Subcutaneous abdominal adipose tissue (tissue), 5 donors: ENCODE results near the gene DIAPH3.

ENCODE experiments used
- H3K27ac ChIP-seq: one replicate; pipeline ENCODE4 v1.7.0; 2013; ENCODE audit warnings: low read depth, mild to moderate bottlenecking, inconsistent platforms, low read length, moderate library complexity
- H3K27me3 ChIP-seq, 5 donors: one replicate each; pipeline ENCODE4 v1.7.0; 2013; ENCODE audit warnings: low read length in 5 of 5, inconsistent platforms in 1 of 5; ENCODE audit not compliant: control insufficient read depth in 5 of 5, insufficient read depth in 4 of 5
- H3K36me3 ChIP-seq, 5 donors: one replicate each; pipeline ENCODE4 v1.7.0; 2013; ENCODE audit warnings: low read length in 5 of 5; ENCODE audit not compliant: control insufficient read depth in 5 of 5, insufficient read depth in 5 of 5
- H3K4me1 ChIP-seq, 5 donors: one replicate each; pipeline ENCODE4 v1.7.0; 2013; ENCODE audit warnings: low read length in 5 of 5, mild to moderate bottlenecking in 3 of 5, moderate library complexity in 1 of 5; ENCODE audit not compliant: control insufficient read depth in 5 of 5, insufficient read depth in 5 of 5
- H3K4me3 ChIP-seq, 5 donors: one replicate each; pipeline ENCODE4 v1.7.0; 2013; ENCODE audit warnings: low read length in 5 of 5, low read depth in 1 of 5
- H3K9ac ChIP-seq, 5 donors: one replicate each; pipeline ENCODE4 v1.7.0; 2013; ENCODE audit warnings: low read length in 5 of 5, mild to moderate bottlenecking in 4 of 5, moderate library complexity in 3 of 5
- H3K9me3 ChIP-seq, 5 donors: one replicate each; pipeline ENCODE4 v1.7.0; 2013; ENCODE audit warnings: low read length in 5 of 5; ENCODE audit not compliant: control insufficient read depth in 5 of 5
- donor health status: healthy.
- donor health status: healthy.
- donor health status: healthy.
- donor health status: healthy.
- donor health status: healthy.

Gene DIAPH3

GRCh38 chr13:60035874-60036273 is 127.9 kb downstream of the DIAPH3 start:
- Histone ChIP-seq H3K27ac (no peak overlapping the region), H3K27me3 (no peaks in the 10 kb centered on the region), H3K4me1 (peaks cover 0 to 9% (median 6%) of the 10 kb centered on the region in 5 donors), H3K9ac (no peak overlapping the region), H3K4me3 (no peak overlapping the region), H3K36me3 (no peaks in the 10 kb centered on the region), H3K9me3 (no peaks in the 10 kb centered on the region)

- Histone ChIP-seq H3K4me1 (peaks cover 0 to 9% (median 6%) of the 10 kb centered on the region in 5 donors), H3K36me3 (no peaks in the 10 kb centered on the region), H3K27me3 (no peaks in the 10 kb centered on the region), H3K9me3 (no peaks in the 10 kb centered on the region), H3K27ac (no peak overlapping the region), H3K9ac (no peak overlapping the region), H3K4me3 (no peak overlapping the region)
Observed at GRCh38 chr13:60032851-60033250, 130.9 kb downstream of the DIAPH3 start.

DNA sequence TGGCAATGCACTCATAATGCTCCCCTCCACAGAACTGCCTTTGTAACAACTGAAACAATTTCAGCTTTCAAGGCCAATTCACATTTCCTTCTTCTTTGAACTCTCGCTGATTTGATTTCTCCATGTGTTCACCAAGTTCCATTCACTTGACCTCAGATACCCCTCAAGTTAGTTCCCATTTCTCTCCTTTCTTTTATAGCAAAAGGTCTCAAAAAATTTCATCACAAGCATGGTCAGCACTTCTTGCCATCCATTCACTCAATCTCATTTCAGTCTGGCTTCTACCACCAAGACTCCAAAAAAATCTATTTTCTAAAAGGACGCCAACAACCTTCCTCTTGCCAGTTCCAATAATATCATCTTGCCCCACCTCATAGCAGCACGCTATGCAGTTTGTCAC is 135.7 kb downstream of the DIAPH3 start:
- Histone ChIP-seq H3K9me3 (peaks cover 0 to 3% (median 0%) of the 10 kb centered on the region in 5 donors), H3K4me3 (no peak overlapping the region), H3K9ac (no peak overlapping the region)

DNA sequence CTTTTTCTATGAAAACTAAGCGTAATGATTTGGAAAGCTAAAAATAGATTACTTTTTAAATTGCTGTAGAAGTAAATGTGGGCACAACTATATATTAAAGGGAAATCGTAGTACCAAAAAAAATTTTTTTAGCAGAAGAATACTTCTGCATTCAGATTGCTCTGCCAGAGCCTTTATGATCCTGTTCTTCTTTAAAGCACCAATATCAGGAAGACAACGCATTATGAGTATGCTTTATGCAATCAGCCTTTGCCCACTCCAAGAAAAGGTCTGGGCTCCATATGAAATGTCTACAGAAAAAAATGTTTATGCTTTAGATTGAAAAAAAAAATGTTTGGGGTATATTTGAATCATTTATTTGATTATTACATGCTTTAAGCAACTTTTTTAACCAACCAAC is 137.4 kb downstream of the DIAPH3 start:
- peaks cover 0 to 3% (median 0%) of the 10 kb centered on the region in 5 donors for H3K9me3 ChIP-seq
- no peak overlapping the region for H3K4me3 ChIP-seq
- no peaks in the 10 kb centered on the region for H3K36me3 ChIP-seq
- no peaks in the 10 kb centered on the region for H3K27me3 ChIP-seq
- H3K4me1 ChIP-seq = peaks cover 0 to 3% (median 0%) of the 10 kb centered on the region in 5 donors
- no peak overlapping the region for H3K9ac ChIP-seq
- no peak overlapping the region for H3K27ac ChIP-seq

More for the DNA sequence above, 135.7 kb downstream of the DIAPH3 start:
- no peaks in the 10 kb centered on the region for H3K36me3 ChIP-seq
- peaks cover 0 to 9% (median 6%) of the 10 kb centered on the region in 5 donors for H3K4me1 ChIP-seq
- no peaks in the 10 kb centered on the region for H3K27me3 ChIP-seq
- no peak overlapping the region for H3K27ac ChIP-seq

GRCh38 chr13:60020288-60020687 is 143.4 kb downstream of the DIAPH3 start:
- Histone ChIP-seq H3K9me3 (peaks cover 0 to 3% (median 0%) of the 10 kb centered on the region in 5 donors), H3K27ac (no peak overlapping the region), H3K27me3 (no peaks in the 10 kb centered on the region), H3K9ac (no peak overlapping the region), H3K36me3 (no peaks in the 10 kb centered on the region), H3K4me1 (no peaks in the 10 kb centered on the region), H3K4me3 (no peak overlapping the region)

GRCh38 chr13:60019119-60019993 is 144.4 kb downstream of the DIAPH3 start:
- Histone ChIP-seq H3K4me3 (no peak overlapping the region), H3K9ac (no peak overlapping the region), H3K9me3 (peaks cover 0 to 3% (median 0%) of the 10 kb centered on the region in 5 donors), H3K4me1 (no peaks in the 10 kb centered on the region), H3K27me3 (no peaks in the 10 kb centered on the region), H3K27ac (no peak overlapping the region), H3K36me3 (no peaks in the 10 kb centered on the region)

- Histone ChIP-seq H3K36me3 (no peaks in the 10 kb centered on the region), H3K9ac (no peak overlapping the region), H3K4me1 (no peaks in the 10 kb centered on the region), H3K27me3 (no peaks in the 10 kb centered on the region), H3K9me3 (no peaks in the 10 kb centered on the region), H3K4me3 (no peak overlapping the region), H3K27ac (no peak overlapping the region)
Observed at GRCh38 chr13:60018536-60018935, 145.2 kb downstream of the DIAPH3 start.

DNA sequence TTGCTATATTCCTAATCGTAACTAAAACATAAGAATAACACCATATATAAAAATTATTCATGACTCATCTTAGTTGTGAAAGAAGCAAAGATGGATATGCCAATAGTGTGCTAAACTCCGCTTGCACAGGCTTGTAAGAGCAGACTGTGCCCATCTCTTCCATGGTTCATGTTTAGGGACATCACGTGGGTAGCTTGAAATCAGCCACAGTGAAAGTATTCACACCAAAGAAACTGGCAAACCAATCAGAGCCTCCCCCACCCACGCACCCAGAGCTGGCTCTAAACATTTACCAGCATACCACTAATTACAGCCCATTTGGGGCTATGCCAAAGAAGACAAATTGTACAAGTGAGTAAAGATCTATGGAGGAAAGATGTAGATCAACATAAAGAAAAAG is 147.5 kb downstream of the DIAPH3 start:
- Histone ChIP-seq H3K36me3 (no peaks in the 10 kb centered on the region), H3K9me3 (no peaks in the 10 kb centered on the region), H3K9ac (no peak overlapping the region), H3K4me1 (no peaks in the 10 kb centered on the region), H3K27ac (no peak overlapping the region), H3K27me3 (no peaks in the 10 kb centered on the region), H3K4me3 (no peak overlapping the region)

DNA sequence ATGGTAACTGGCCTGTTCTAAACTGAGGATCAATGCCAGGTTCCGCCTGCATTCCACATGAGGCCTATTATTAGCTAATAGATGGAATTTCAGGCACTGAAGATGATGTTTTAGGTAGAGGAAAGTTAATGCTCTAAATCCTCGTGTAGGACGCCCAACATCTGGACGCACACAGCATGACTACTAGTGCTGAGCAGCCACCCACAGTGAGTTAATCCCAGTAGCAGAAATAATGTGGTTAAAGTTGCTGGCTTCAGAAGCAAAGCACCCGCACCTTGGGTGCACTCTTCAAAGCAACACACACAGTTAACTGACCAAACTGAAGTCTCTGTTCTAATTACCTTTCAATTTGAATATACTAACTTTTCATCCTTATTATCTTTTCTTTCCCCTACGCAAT is 150.6 kb downstream of the DIAPH3 start:
- no peaks in the 10 kb centered on the region for H3K9me3 ChIP-seq
- no peak overlapping the region for H3K9ac ChIP-seq
- no peak overlapping the region for H3K4me3 ChIP-seq
- no peak overlapping the region for H3K27ac ChIP-seq
- no peaks in the 10 kb centered on the region for H3K36me3 ChIP-seq
- H3K27me3 ChIP-seq = no peaks in the 10 kb centered on the region
- H3K4me1 ChIP-seq = no peaks in the 10 kb centered on the region

DNA sequence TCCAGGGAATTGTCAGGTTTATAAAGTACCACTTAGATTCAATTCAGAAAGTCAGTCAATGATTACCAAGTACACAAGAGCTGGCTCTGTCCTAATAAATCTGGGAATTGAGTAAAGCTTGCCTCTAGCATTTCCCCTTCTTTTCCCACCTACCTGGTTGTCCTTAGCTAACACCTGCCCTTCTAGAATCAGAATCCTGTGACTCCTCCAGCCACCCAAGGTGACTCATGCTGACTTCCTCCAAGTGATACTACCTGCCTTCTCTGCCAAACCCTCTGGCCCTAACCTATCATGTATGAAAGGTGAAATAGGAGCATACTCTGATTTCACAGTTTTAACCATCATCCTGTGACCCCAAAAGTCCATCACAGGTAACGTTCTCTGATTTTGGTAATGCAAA is 151.2 kb downstream of the DIAPH3 start:
- H3K36me3 ChIP-seq = no peaks in the 10 kb centered on the region
- H3K4me3 ChIP-seq = no peak overlapping the region
- no peaks in the 10 kb centered on the region for H3K9me3 ChIP-seq
- H3K27me3 ChIP-seq = no peaks in the 10 kb centered on the region
- H3K4me1 ChIP-seq = no peaks in the 10 kb centered on the region
- H3K9ac ChIP-seq = no peak overlapping the region
- H3K27ac ChIP-seq = no peak overlapping the region
